Posterior cingulate gyrus (tissue), 11 donors: ENCODE measurements around the gene SPIN2A.
"Not testable (repeated sequence)": the region's sequence is repeated elsewhere in the genome, so short reads cannot be mapped to it uniquely, and the experiment has no call there.

Source experiments
- DNase-seq, 10 donors: peaks; one replicate each; pipeline versions ENCODE4 v3.0.0 to v3.0.0-alpha.2; 2020 to 2021; ENCODE audit warnings: mixed read lengths in 3 of 10
- intact Hi-C: fragments of 100-400 bp; cut with DNase I; formaldehyde crosslinking; loops from one replicate; pipeline ENCODE4 v1.15.1; 2023

Gene SPIN2A

DNA sequence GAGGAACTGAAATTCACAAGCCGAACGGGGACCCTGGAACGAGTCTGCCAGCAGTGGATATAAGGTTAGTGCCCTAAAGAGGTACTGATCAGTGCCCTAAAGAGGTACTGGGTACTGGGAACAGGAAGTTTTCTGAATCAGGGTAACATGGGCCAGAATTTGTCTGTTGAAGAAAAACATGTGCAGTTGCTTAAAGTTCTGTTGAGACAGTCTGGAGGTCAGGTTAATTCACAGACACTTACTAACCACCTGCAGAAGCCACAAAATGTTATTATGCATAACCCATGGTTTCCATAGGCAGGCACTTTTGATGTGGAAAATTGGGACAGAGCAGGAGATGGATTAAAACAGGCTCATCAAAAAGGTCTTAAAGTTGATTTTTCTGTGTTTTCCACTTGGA is 33.7 kb downstream of the SPIN2A start:
- DNase-seq: no peak

DNA sequence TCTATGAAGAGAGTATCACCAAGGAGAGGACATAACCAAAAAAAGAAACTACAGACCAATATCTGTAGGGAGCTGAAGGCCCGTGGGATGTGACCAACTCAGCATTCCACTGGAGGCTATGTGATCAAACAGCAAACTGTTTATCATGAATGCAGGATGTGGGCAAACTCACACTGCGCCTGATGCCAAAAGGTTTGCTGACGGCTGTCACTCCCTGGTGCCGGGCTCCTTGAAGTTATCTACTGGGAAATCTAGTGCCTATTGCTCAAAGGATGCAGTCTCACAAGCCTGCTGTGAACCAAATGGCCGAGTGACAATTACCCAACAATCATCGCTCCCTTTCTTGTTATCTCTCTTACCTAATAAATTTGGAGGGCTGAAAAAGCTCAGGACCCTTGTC is 34.3 kb downstream of the SPIN2A start:
- DNase-seq, intact Hi-C loops: not testable (repeated sequence)

More for the DNA sequence above, 33.7 kb downstream of the SPIN2A start:
- intact Hi-C loops: no loop called here
